GM12878 (cell line): ENCODE measurements around the gene CSH2. TPM values are rescaled to one million over a fixed set of nuclear protein-coding genes. Genes with fewer than 3 reads are reported as not detected.
A peak's percentile ranks its signal among the peaks of the same experiment; 100 is the strongest.

ENCODE experiments used
- BCLAF1 ChIP-seq: fragments of 450-650 bp; IDR thresholded peaks from 2 replicates; pipeline ENCODE4 v1.6.1; 2017; ENCODE audit warnings: antibody characterized with exemption, mild to moderate bottlenecking, moderate library complexity
- CREM ChIP-seq: IDR thresholded peaks from 2 replicates; pipeline ENCODE4 v1.6.1; 2014; ENCODE audit warnings: antibody characterized with exemption, low read depth
- EZH2 ChIP-seq: IDR thresholded peaks from 2 replicates; pipeline ENCODE4 v1.6.1; 2012; ENCODE audit warnings: low read depth, mild to moderate bottlenecking, control low read depth, inconsistent platforms, low read length, borderline replicate concordance; ENCODE audit not compliant: control insufficient read depth
- FOS ChIP-seq: IDR thresholded peaks from 3 replicates; pipeline ENCODE4 v1.6.1; 2011; ENCODE audit warnings: borderline replicate concordance; ENCODE audit not compliant: insufficient read length; ENCODE audit errors: extremely low read depth
- FOXK2 ChIP-seq: fragments of 450-650 bp; IDR thresholded peaks from 2 replicates; pipeline ENCODE4 v1.6.1; 2017; ENCODE audit warnings: mild to moderate bottlenecking, moderate library complexity
- MEF2B ChIP-seq: fragments of 450-650 bp; IDR thresholded peaks from 2 replicates; pipeline ENCODE4 v1.6.1; 2018; ENCODE audit warnings: mild to moderate bottlenecking, moderate library complexity; ENCODE audit not compliant: partially characterized antibody, poor library complexity, severe bottlenecking
- MXI1 ChIP-seq: fragments of 150-350 bp; IDR thresholded peaks from 2 replicates; pipeline ENCODE4 v1.6.1; 2011; ENCODE audit warnings: low read depth, mild to moderate bottlenecking, inconsistent platforms, low read length, improper control_type of control experiment
- NFYB ChIP-seq: IDR thresholded peaks from 2 replicates; pipeline ENCODE4 v1.6.1; 2011; ENCODE audit warnings: low read depth, mild to moderate bottlenecking, low read length, improper control_type of control experiment, moderate library complexity; ENCODE audit not compliant: insufficient read depth
- NR2C1 ChIP-seq: fragments of 450-650 bp; IDR thresholded peaks from 2 replicates; pipeline ENCODE4 v1.6.1; 2017; ENCODE audit warnings: antibody characterized with exemption, mild to moderate bottlenecking, moderate library complexity
- PAX5 ChIP-seq: IDR thresholded peaks from 2 replicates; pipeline ENCODE4 v1.6.1; 2011; ENCODE audit warnings: low read depth, low read length, borderline replicate concordance
- SIX5 ChIP-seq: IDR thresholded peaks from 2 replicates; pipeline ENCODE4 v1.6.1; 2011; ENCODE audit warnings: mild to moderate bottlenecking, low read depth, low read length, moderate library complexity; ENCODE audit not compliant: severe bottlenecking
- SMARCA5 ChIP-seq: fragments of 450-650 bp; IDR thresholded peaks from 2 replicates; pipeline ENCODE4 v1.6.1; 2017; ENCODE audit warnings: mild to moderate bottlenecking
- WRNIP1 ChIP-seq: IDR thresholded peaks from 2 replicates; pipeline ENCODE4 v1.6.1; 2011; ENCODE audit warnings: low read depth, low read length, improper control_type of control experiment, borderline replicate concordance
- YY1 ChIP-seq: IDR thresholded peaks from 2 replicates; pipeline ENCODE4 v1.6.1; 2011; ENCODE audit warnings: low read depth, mild to moderate bottlenecking, low read length
- polyA plus RNA-seq, 11 experiments: library from polyadenylated mRNA; depleted of rRNA in 4 of 11; unstranded in 6 of 11; stranded (reverse) in 5 of 11; fragments of >200 nt; fragmentation: Nextera tagmentation in 4 of 11; fragmentation: Illumina TruSeq in 1 of 11; extraction: Ambion mirVana in 4 of 11; extraction: Trizol in 1 of 11; gene quantifications; 1 replicate in 1 of 11; 2 replicates in 10 of 11; pipeline versions ENCODE4 v1.2.1 to v1.2.3, GENCODE V29; 2011 to 2016; ENCODE audit warnings: inconsistent platforms in 2 of 11, missing spikeins in 2 of 11, low read depth in 1 of 11
- total RNA-seq, 4 experiments: library from RNA; depleted of rRNA in 3 of 4; stranded (reverse); fragments of >200 nt in 3 of 4; fragmentation: Illumina TruSeq in 1 of 4; extraction: Trizol in 1 of 4; gene quantifications; 2 replicates each; pipeline versions ENCODE4 v1.2.1 to v1.2.3, GENCODE V29; 2013 to 2021
- TF ChIP-seq, protein P1 (sequence below): fragments of 450-650 bp; IDR thresholded peaks from 2 replicates; pipeline ENCODE4 v1.6.1; 2018; ENCODE audit warnings: mild to moderate bottlenecking, low read depth, moderate library complexity; ENCODE audit not compliant: partially characterized antibody
- TF ChIP-seq, protein P2 (sequence below): fragments of 450-650 bp; IDR thresholded peaks from 2 replicates; pipeline ENCODE4 v1.6.1; 2017; ENCODE audit warnings: mild to moderate bottlenecking
- TF ChIP-seq, protein P3 (sequence below): fragments of 450-650 bp; IDR thresholded peaks from 2 replicates; pipeline ENCODE4 v1.6.1; 2018; ENCODE audit warnings: borderline replicate concordance, mild to moderate bottlenecking; ENCODE audit not compliant: partially characterized antibody
- TF ChIP-seq, protein P4 (sequence below): IDR thresholded peaks from 2 replicates; pipeline ENCODE4 v1.6.1; 2012; ENCODE audit warnings: low read depth, low read length, improper control_type of control experiment

Gene CSH2
- total and polyA plus RNA-seq, 10 of the 15 experiments (the other 5 are each of a cell fraction or from before 2014, with no cell fraction given), result not detected

GRCh38 chr17:63848834-63849689 lies 24.4 kb downstream of the CSH2 start (continued):
- peak; percentile 39 for TF ChIP-seq MEF2B
- 0 out of 2 replicates have a peak, but pooled peaks have one; percentile 16 for TF ChIP-seq PAX5
- peak; percentile 99 for TF ChIP-seq FOXK2
- TF ChIP-seq, protein P1, sequence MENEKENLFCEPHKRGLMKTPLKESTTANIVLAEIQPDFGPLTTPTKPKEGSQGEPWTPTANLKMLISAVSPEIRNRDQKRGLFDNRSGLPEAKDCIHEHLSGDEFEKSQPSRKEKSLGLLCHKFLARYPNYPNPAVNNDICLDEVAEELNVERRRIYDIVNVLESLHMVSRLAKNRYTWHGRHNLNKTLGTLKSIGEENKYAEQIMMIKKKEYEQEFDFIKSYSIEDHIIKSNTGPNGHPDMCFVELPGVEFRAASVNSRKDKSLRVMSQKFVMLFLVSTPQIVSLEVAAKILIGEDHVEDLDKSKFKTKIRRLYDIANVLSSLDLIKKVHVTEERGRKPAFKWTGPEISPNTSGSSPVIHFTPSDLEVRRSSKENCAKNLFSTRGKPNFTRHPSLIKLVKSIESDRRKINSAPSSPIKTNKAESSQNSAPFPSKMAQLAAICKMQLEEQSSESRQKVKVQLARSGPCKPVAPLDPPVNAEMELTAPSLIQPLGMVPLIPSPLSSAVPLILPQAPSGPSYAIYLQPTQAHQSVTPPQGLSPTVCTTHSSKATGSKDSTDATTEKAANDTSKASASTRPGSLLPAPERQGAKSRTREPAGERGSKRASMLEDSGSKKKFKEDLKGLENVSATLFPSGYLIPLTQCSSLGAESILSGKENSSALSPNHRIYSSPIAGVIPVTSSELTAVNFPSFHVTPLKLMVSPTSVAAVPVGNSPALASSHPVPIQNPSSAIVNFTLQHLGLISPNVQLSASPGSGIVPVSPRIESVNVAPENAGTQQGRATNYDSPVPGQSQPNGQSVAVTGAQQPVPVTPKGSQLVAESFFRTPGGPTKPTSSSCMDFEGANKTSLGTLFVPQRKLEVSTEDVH, result peak; percentile 83
- TF ChIP-seq BCLAF1, result peak; percentile 95
- TF ChIP-seq, protein P2, sequence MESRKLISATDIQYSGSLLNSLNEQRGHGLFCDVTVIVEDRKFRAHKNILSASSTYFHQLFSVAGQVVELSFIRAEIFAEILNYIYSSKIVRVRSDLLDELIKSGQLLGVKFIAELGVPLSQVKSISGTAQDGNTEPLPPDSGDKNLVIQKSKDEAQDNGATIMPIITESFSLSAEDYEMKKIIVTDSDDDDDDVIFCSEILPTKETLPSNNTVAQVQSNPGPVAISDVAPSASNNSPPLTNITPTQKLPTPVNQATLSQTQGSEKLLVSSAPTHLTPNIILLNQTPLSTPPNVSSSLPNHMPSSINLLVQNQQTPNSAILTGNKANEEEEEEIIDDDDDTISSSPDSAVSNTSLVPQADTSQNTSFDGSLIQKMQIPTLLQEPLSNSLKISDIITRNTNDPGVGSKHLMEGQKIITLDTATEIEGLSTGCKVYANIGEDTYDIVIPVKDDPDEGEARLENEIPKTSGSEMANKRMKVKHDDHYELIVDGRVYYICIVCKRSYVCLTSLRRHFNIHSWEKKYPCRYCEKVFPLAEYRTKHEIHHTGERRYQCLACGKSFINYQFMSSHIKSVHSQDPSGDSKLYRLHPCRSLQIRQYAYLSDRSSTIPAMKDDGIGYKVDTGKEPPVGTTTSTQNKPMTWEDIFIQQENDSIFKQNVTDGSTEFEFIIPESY, result peak; percentile 100
- TF ChIP-seq CREM, result peak; percentile 95
- TF ChIP-seq EZH2, result no peak
- TF ChIP-seq, protein P3, sequence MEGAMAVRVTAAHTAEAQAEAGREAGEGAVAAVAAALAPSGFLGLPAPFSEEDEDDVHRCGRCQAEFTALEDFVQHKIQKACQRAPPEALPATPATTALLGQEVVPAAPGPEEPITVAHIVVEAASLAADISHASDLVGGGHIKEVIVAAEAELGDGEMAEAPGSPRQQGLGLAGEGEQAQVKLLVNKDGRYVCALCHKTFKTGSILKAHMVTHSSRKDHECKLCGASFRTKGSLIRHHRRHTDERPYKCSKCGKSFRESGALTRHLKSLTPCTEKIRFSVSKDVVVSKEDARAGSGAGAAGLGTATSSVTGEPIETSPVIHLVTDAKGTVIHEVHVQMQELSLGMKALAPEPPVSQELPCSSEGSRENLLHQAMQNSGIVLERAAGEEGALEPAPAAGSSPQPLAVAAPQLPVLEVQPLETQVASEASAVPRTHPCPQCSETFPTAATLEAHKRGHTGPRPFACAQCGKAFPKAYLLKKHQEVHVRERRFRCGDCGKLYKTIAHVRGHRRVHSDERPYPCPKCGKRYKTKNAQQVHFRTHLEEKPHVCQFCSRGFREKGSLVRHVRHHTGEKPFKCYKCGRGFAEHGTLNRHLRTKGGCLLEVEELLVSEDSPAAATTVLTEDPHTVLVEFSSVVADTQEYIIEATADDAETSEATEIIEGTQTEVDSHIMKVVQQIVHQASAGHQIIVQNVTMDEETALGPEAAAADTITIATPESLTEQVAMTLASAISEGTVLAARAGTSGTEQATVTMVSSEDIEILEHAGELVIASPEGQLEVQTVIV, result peak; percentile 94
- no peak for TF ChIP-seq FOS
- TF ChIP-seq, protein P4, sequence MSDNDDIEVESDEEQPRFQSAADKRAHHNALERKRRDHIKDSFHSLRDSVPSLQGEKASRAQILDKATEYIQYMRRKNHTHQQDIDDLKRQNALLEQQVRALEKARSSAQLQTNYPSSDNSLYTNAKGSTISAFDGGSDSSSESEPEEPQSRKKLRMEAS, result peak; percentile 97
- no peak for TF ChIP-seq WRNIP1
- TF ChIP-seq NFYB, result peak; percentile 69
- no peak for TF ChIP-seq NR2C1
- 0 out of 2 replicates have a peak, but pooled peaks have one; percentile 17 for TF ChIP-seq MXI1
- TF ChIP-seq YY1, result peak; percentile 10; the same call in 1 of the 2 replicates
- TF ChIP-seq SMARCA5, result peak; percentile 87
- peak; percentile 44 for TF ChIP-seq SIX5
